Measurements from ENCODE around the gene PTPRC.

The PTPRC gene

GRCh38 chr1:198678301-198678836 lies 39.5 kb downstream of the PTPRC start:
- Mint-ChIP-seq H3K36me3 (peaks cover 62% of the 10 kb centered on the region), H3K27me3 (no peaks in the 10 kb centered on the region), H3K27ac (peak overlapping the region; percentile 88)

GRCh38 chr1:198678901-198679329 lies 40.1 kb downstream of the PTPRC start:
- peaks cover 89% of the 10 kb centered on the region for H3K4me1 Mint-ChIP-seq
- peaks cover 63% of the 10 kb centered on the region for H3K36me3 Mint-ChIP-seq
- H3K9me3 Mint-ChIP-seq, result peaks cover 2% of the 10 kb centered on the region
- H3K4me3 Mint-ChIP-seq, result peak overlapping the region; percentile 74
- peak overlapping the region; percentile 88 for H3K27ac Mint-ChIP-seq
- H3K27me3 Mint-ChIP-seq, result no peaks in the 10 kb centered on the region
- peak; percentile 48 for DNase-seq
- CTCF ChIA-PET, result no interaction called here

More at GRCh38 chr1:198678301-198678836, 39.5 kb downstream of the PTPRC start:
- Mint-ChIP-seq H3K4me1 (peaks cover 89% of the 10 kb centered on the region), H3K9me3 (peaks cover 2% of the 10 kb centered on the region), H3K4me3 (peak overlapping the region; percentile 74)
- DNase-seq, result peak; percentile 56
- CTCF ChIA-PET, result interaction anchor here (1.2 kb wide), 1 partner anchor 58 kb away, joined by 5 read pairs; no protein-coding TSS in a partner anchor

- peaks cover 62% of the 10 kb centered on the region for H3K36me3 Mint-ChIP-seq
- peak overlapping the region; percentile 74 for H3K4me3 Mint-ChIP-seq
- peak; percentile 24 for DNase-seq
These were observed 40.8 kb downstream of the PTPRC start for GRCh38 chr1:198679535-198680173.

GRCh38 chr1:198680174-198680875 lies 41.5 kb downstream of the PTPRC start:
- H3K27me3 Mint-ChIP-seq, result no peaks in the 10 kb centered on the region
- peaks cover 60% of the 10 kb centered on the region for H3K36me3 Mint-ChIP-seq
- peak overlapping the region; percentile 88 for H3K27ac Mint-ChIP-seq
- CTCF ChIA-PET, result interaction anchor here (0.7 to 2.2 kb wide), 5 partner anchors 13 to 60 kb away, joined by 3 to 14 read pairs (median 4); no protein-coding TSS in a partner anchor
- H3K4me3 Mint-ChIP-seq, result peak overlapping the region; percentile 63
- H3K4me1 Mint-ChIP-seq, result peaks cover 89% of the 10 kb centered on the region
- H3K9me3 Mint-ChIP-seq, result peaks cover 2% of the 10 kb centered on the region
- DNase-seq, result no peak

More at GRCh38 chr1:198679535-198680173, 40.8 kb downstream of the PTPRC start:
- peaks cover 91% of the 10 kb centered on the region for H3K4me1 Mint-ChIP-seq
- CTCF ChIA-PET, result interaction anchor here (1.6 kb wide), 1 partner anchor 55 kb away, joined by 3 read pairs; no protein-coding TSS in a partner anchor
- peaks cover 2% of the 10 kb centered on the region for H3K9me3 Mint-ChIP-seq
- H3K27ac Mint-ChIP-seq, result peak overlapping the region; percentile 88
- H3K27me3 Mint-ChIP-seq, result no peaks in the 10 kb centered on the region

- peak overlapping the region; percentile 68 for H3K4me3 Mint-ChIP-seq
- peaks cover 55% of the 10 kb centered on the region for H3K36me3 Mint-ChIP-seq
- H3K4me1 Mint-ChIP-seq, result peaks cover 88% of the 10 kb centered on the region
- DNase-seq, result no peak
- H3K9me3 Mint-ChIP-seq, result peaks cover 2% of the 10 kb centered on the region
- no peaks in the 10 kb centered on the region for H3K27me3 Mint-ChIP-seq
- H3K27ac Mint-ChIP-seq, result peak overlapping the region; percentile 92
- CTCF ChIA-PET, result interaction anchor here (0.8 to 3.4 kb wide), 9 partner anchors 12 to 158 kb away, joined by 3 to 17 read pairs (median 5); no protein-coding TSS in a partner anchor
These were observed 42.4 kb downstream of the PTPRC start for GRCh38 chr1:198681252-198681651.

GRCh38 chr1:198681831-198682759 lies 43.3 kb downstream of the PTPRC start:
- no peaks in the 10 kb centered on the region for H3K9me3 Mint-ChIP-seq
- H3K27me3 Mint-ChIP-seq, result no peaks in the 10 kb centered on the region
- DNase-seq, result peak; percentile 90
- H3K4me3 Mint-ChIP-seq, result peak overlapping the region; percentile 68
- H3K27ac Mint-ChIP-seq, result peak overlapping the region; percentile 92
- CTCF ChIA-PET, result interaction anchor here (0.8 to 3.4 kb wide), 11 partner anchors 13 to 159 kb away, joined by 3 to 17 read pairs (median 5); no protein-coding TSS in a partner anchor
- peaks cover 88% of the 10 kb centered on the region for H3K4me1 Mint-ChIP-seq
- H3K36me3 Mint-ChIP-seq, result peaks cover 53% of the 10 kb centered on the region

GRCh38 chr1:198682850-198683249 lies 44.0 kb downstream of the PTPRC start:
- Mint-ChIP-seq H3K4me3 (peak overlapping the region; percentile 68), H3K27me3 (no peaks in the 10 kb centered on the region), H3K4me1 (peaks cover 88% of the 10 kb centered on the region), H3K27ac (peak overlapping the region; percentile 92), H3K36me3 (peaks cover 49% of the 10 kb centered on the region), H3K9me3 (no peaks in the 10 kb centered on the region)
- no peak for DNase-seq
- CTCF ChIA-PET, result interaction anchor here (0.8 to 3.4 kb wide), 9 partner anchors 12 to 527 kb away, joined by 3 to 17 read pairs (median 3); no protein-coding TSS in a partner anchor

GRCh38 chr1:198683449-198683848 lies 44.6 kb downstream of the PTPRC start:
- Mint-ChIP-seq H3K4me3 (peak overlapping the region; percentile 68), H3K27ac (peak overlapping the region; percentile 92), H3K27me3 (no peaks in the 10 kb centered on the region), H3K9me3 (no peaks in the 10 kb centered on the region), H3K36me3 (peaks cover 43% of the 10 kb centered on the region), H3K4me1 (peaks cover 88% of the 10 kb centered on the region)
- DNase-seq, result no peak
- CTCF ChIA-PET, result interaction anchor here (1.1 to 3.4 kb wide), 8 partner anchors 12 to 527 kb away, joined by 3 to 17 read pairs (median 5); no protein-coding TSS in a partner anchor

GRCh38 chr1:198686069-198686728 lies 47.4 kb downstream of the PTPRC start:
- Mint-ChIP-seq H3K36me3 (peaks cover 42% of the 10 kb centered on the region), H3K27ac (peak overlapping the region; percentile 84), H3K27me3 (no peaks in the 10 kb centered on the region), H3K4me1 (peaks cover 90% of the 10 kb centered on the region), H3K9me3 (no peaks in the 10 kb centered on the region), H3K4me3 (peak overlapping the region; percentile 66)
- CTCF ChIA-PET, result interaction anchor here (0.8 to 3.4 kb wide), 16 partner anchors 9 to 222 kb away, joined by 3 to 16 read pairs (median 3); partner anchors contain the start of gene PTPRC
- no peak for DNase-seq

- peaks cover 49% of the 10 kb centered on the region for H3K36me3 Mint-ChIP-seq
- DNase-seq, result no peak
- H3K4me1 Mint-ChIP-seq, result peaks cover 90% of the 10 kb centered on the region
- no peaks in the 10 kb centered on the region for H3K9me3 Mint-ChIP-seq
- CTCF ChIA-PET, result interaction anchor here (2.1 kb wide), 1 partner anchor 8 kb away, joined by 4 read pairs; no protein-coding TSS in a partner anchor
- H3K27me3 Mint-ChIP-seq, result no peaks in the 10 kb centered on the region
- H3K27ac Mint-ChIP-seq, result no peak overlapping the region
- H3K4me3 Mint-ChIP-seq, result no peak overlapping the region
These were observed 48.6 kb downstream of the PTPRC start for GRCh38 chr1:198687429-198687828.

GRCh38 chr1:198691063-198691462 lies 52.2 kb downstream of the PTPRC start:
- no peak for DNase-seq
- no peaks in the 10 kb centered on the region for H3K27me3 Mint-ChIP-seq
- CTCF ChIA-PET, result no interaction called here
- no peaks in the 10 kb centered on the region for H3K9me3 Mint-ChIP-seq
- peaks cover 89% of the 10 kb centered on the region for H3K4me1 Mint-ChIP-seq
- no peak overlapping the region for H3K4me3 Mint-ChIP-seq
- peaks cover 56% of the 10 kb centered on the region for H3K36me3 Mint-ChIP-seq
- H3K27ac Mint-ChIP-seq, result peak overlapping the region; percentile 1

- CTCF ChIA-PET, result interaction anchor here (1.0 kb wide), 1 partner anchor 51 kb away, joined by 3 read pairs; no protein-coding TSS in a partner anchor
- DNase-seq, result no peak
- no peaks in the 10 kb centered on the region for H3K9me3 Mint-ChIP-seq
- no peak overlapping the region for H3K4me3 Mint-ChIP-seq
- peak overlapping the region; percentile 31 for H3K27ac Mint-ChIP-seq
- H3K36me3 Mint-ChIP-seq, result peaks cover 69% of the 10 kb centered on the region
- H3K27me3 Mint-ChIP-seq, result no peaks in the 10 kb centered on the region
- peaks cover 86% of the 10 kb centered on the region for H3K4me1 Mint-ChIP-seq
These were observed 54.5 kb downstream of the PTPRC start for GRCh38 chr1:198693321-198693720.

GRCh38 chr1:198694542-198694941 lies 55.7 kb downstream of the PTPRC start:
- peaks cover 72% of the 10 kb centered on the region for H3K36me3 Mint-ChIP-seq
- CTCF ChIA-PET, result interaction anchor here (0.9 kb wide), 1 partner anchor 8 kb away, joined by 3 read pairs; no protein-coding TSS in a partner anchor
- peaks cover 83% of the 10 kb centered on the region for H3K4me1 Mint-ChIP-seq
- H3K27me3 Mint-ChIP-seq, result no peaks in the 10 kb centered on the region
- no peak overlapping the region for H3K4me3 Mint-ChIP-seq
- peak overlapping the region; percentile 62 for H3K27ac Mint-ChIP-seq
- no peak for DNase-seq
- no peaks in the 10 kb centered on the region for H3K9me3 Mint-ChIP-seq
